Inferior parietal cortex (tissue), 1 donor: ENCODE results near the gene F13A1.

ENCODE experiments used
- DNase-seq: peaks from one replicate; pipeline ENCODE4 v3.0.0-alpha.2; 2016; ENCODE audit errors: extremely low spot score

F13A1 gene

GRCh38 chr6:6244624-6245023 lies 75.8 kb downstream of the F13A1 start:
- no peak for DNase-seq

GRCh38 chr6:6243846-6244245 lies 76.6 kb downstream of the F13A1 start:
- no peak for DNase-seq

- no peak for DNase-seq
Measured at GRCh38 chr6:6239598-6240581, 80.6 kb downstream of the F13A1 start.

GRCh38 chr6:6236730-6237469 lies 83.6 kb downstream of the F13A1 start:
- no peak for DNase-seq

GRCh38 chr6:6235786-6236185 lies 84.7 kb downstream of the F13A1 start:
- no peak for DNase-seq

GRCh38 chr6:6234963-6235362 lies 85.5 kb downstream of the F13A1 start:
- DNase-seq = no peak

- no peak for DNase-seq
Measured at GRCh38 chr6:6230286-6230685, 90.2 kb downstream of the F13A1 start.

GRCh38 chr6:6227896-6228295 lies 92.6 kb downstream of the F13A1 start:
- no peak for DNase-seq

- DNase-seq = no peak
Measured at GRCh38 chr6:6225885-6226529, 94.5 kb downstream of the F13A1 start.

- no peak for DNase-seq
Measured at GRCh38 chr6:6224933-6225486, 95.5 kb downstream of the F13A1 start.

- no peak for DNase-seq
Measured at GRCh38 chr6:6221787-6222535, 98.5 kb downstream of the F13A1 start.

GRCh38 chr6:6220718-6221117 lies 99.7 kb downstream of the F13A1 start:
- DNase-seq = no peak

- no peak for DNase-seq
Measured at GRCh38 chr6:6219716-6220115, 100.7 kb downstream of the F13A1 start.

- no peak for DNase-seq
Measured at GRCh38 chr6:6218759-6219085, 101.7 kb downstream of the F13A1 start.

GRCh38 chr6:6217855-6218758 lies 102.4 kb downstream of the F13A1 start:
- no peak for DNase-seq

GRCh38 chr6:6210994-6211393 lies 109.5 kb downstream of the F13A1 start:
- no peak for DNase-seq

- DNase-seq = no peak
Measured at GRCh38 chr6:6202886-6203285, 117.6 kb downstream of the F13A1 start.

- no peak for DNase-seq
Measured at GRCh38 chr6:6201200-6201599, 119.3 kb downstream of the F13A1 start.

GRCh38 chr6:6199678-6200077 lies 120.8 kb downstream of the F13A1 start:
- DNase-seq = no peak

- no peak for DNase-seq
Measured at GRCh38 chr6:6196762-6197161, 123.7 kb downstream of the F13A1 start.
